ENCODE measurements around the gene IFRD2. TPM values are rescaled to one million over a fixed set of nuclear protein-coding genes. Genes with fewer than 3 reads are reported as not detected.

The IFRD2 gene
- total and polyA plus RNA-seq, 2 of the 8 experiments (the other 6 are each of a cell fraction or from before 2014, with no cell fraction given), result 76.7 to 88.8 TPM

- Histone ChIP-seq H2BK120ac (replicated peaks; ENCODE audit: low read depth, low read length) (no peak overlapping the region), H2BK12ac (ENCODE audit: low read depth, low read length) (no peak overlapping the region), H4K5ac (ENCODE audit: insufficient read length, low read depth, low read length) (no peak overlapping the region), H3K27me3 (replicated peaks in 1 of 4; ENCODE audit: control insufficient read depth in 3 of 4, extremely low read depth in 1 of 4, insufficient read depth in 3 of 4, low read length in 3 of 4) (no peaks in the 10 kb centered on the region), H2BK15ac (ENCODE audit: low read length) (no peak overlapping the region), H3K36me3 (ENCODE audit: control insufficient read depth in 2 of 4, insufficient read depth in 4 of 4, low read length in 3 of 4) (peaks cover 4 to 12% (median 7%) of the 10 kb centered on the region in 4 experiments; a peak in 5 of 8 replicates), H3K18ac (ENCODE audit: extremely low read depth, low read length) (no peak overlapping the region), H3K9me3 (ENCODE audit: insufficient read depth in 2 of 2, low read depth in 1 of 2, low read length in 1 of 2) (no peaks in the 10 kb centered on the region), H3K79me1 (ENCODE audit: low read depth, low read length) (peaks cover 12% of the 10 kb centered on the region), H3K14ac (ENCODE audit: insufficient read length) (no peak overlapping the region), H3K4me2 (ENCODE audit: insufficient read depth in 1 of 2, low read depth in 2 of 2, low read length in 2 of 2) (no peak overlapping the region), H3K9ac (replicated peaks in 1 of 4; ENCODE audit: extremely low read depth in 1 of 4, low read depth in 3 of 4, low read length in 3 of 4) (no peak overlapping the region), H2AFZ (ENCODE audit: low read length) (no peak overlapping the region), H3K4ac (replicated peaks; ENCODE audit: insufficient read length, low read depth, low read length) (no peak overlapping the region), H4K8ac (ENCODE audit: extremely low read depth, insufficient read depth, low read length) (no peak overlapping the region), H3K4me3 (ENCODE audit: extremely low read depth in 1 of 4, insufficient read depth in 2 of 4, low read depth in 3 of 4, low read length in 4 of 4) (no peak overlapping the region), H2BK20ac (ENCODE audit: low read length) (no peak overlapping the region), H3K23ac (ENCODE audit: insufficient read length) (no peak overlapping the region), H3K27ac (ENCODE audit: low read depth, low read length) (no peak overlapping the region), H3K56ac (replicated peaks; ENCODE audit: insufficient read length, low read depth, low read length) (no peak overlapping the region), H4K20me1 (replicated peaks in 1 of 2; ENCODE audit: control insufficient read depth in 1 of 2, insufficient read depth in 2 of 2, low read length in 2 of 2) (peaks cover 1 to 8% of the 10 kb centered on the region in 2 experiments), H4K91ac (replicated peaks; ENCODE audit: insufficient read length, low read length) (no peak overlapping the region), H3K4me1 (replicated peaks in 1 of 4; ENCODE audit: control insufficient read depth in 3 of 4, insufficient read depth in 4 of 4, low read length in 3 of 4) (peaks cover 0 to 33% (median 18%) of the 10 kb centered on the region in 4 experiments; a peak in 6 of 7 replicates), H3K23me2 (ENCODE audit: low read depth, low read length) (peaks cover 28% of the 10 kb centered on the region), H2AK5ac (ENCODE audit: low read depth, low read length) (no peak overlapping the region), H2BK5ac (ENCODE audit: low read depth, low read length) (no peak overlapping the region), H3K79me2 (ENCODE audit: control insufficient read depth in 1 of 2, insufficient read depth in 2 of 2, low read length in 2 of 2) (peaks cover 0 to 18% of the 10 kb centered on the region in 2 experiments; a peak in 2 of 4 replicates)
- ChIA-PET POLR2A (ENCODE audit: partially characterized antibody) (interaction anchor here (1.5 to 12.6 kb wide), 4 partner anchors 8 to 32 kb away, joined by 5 to 149 read pairs (median 34); partner anchors contain the start of genes HYAL1, HYAL3, IFRD2 and NAA80), CTCF (ENCODE audit: partially characterized antibody) (interaction anchor here (0.7 to 7.5 kb wide), 13 partner anchors 11 to 130 kb away, joined by 3 to 75 read pairs (median 11); partner anchors contain the start of genes HYAL1, IFRD2 and LSMEM2)
- 94% methylated on average over 2 of the region's 2 CpGs; no CpG with 5 or more reads in 1 of the 2 experiments for WGBS, 2 experiments (ENCODE audit: extremely low coverage in 1 of 2, insufficient coverage in 1 of 2, insufficient read length in 1 of 2, insufficient replicate concordance in 2 of 2, low coverage in 1 of 2, low lambda C conversion rate in 2 of 2, missing lambda C conversion rate in 1 of 2)
- no peak for DNase-seq (ENCODE audit: low read depth in 1 of 2, low spot score in 2 of 2)
- no peak for FAIRE-seq
- TF ChIP-seq ATF3 (IDR thresholded peaks at IDR 0.05; ENCODE audit: insufficient read depth, low read depth, low read length) (no peak), TEAD4 (IDR thresholded peaks at IDR 0.05; ENCODE audit: low read depth, low read length) (no peak), EZH2 (IDR thresholded peaks at IDR 0.05; ENCODE audit: low read depth, low read length, severe bottlenecking) (no peak), RXRA (IDR thresholded peaks at IDR 0.05; ENCODE audit: insufficient read depth, low read depth, low read length) (no peak), CEBPB (IDR thresholded peaks at IDR 0.05; ENCODE audit: low read depth, low read length) (no peak)
Observed at GRCh38 chr3:50325113-50325480, 32.9 kb upstream of the IFRD2 start.

All from H1 (cell line).